HEK293T (cell line): Measurements from ENCODE around the gene CYP46A1.

ENCODE experiments used
- CTCF ChIA-PET: fragments of 350-600 bp; formaldehyde crosslinking; extraction: SDS; loops from one replicate; lab custom pipeline; 2021; ENCODE audit warnings: antibody characterized with exemption, inconsistent platforms; lab: Yijun Ruan, JAX
- POLR2A ChIA-PET: fragments of 350-600 bp; formaldehyde crosslinking; extraction: SDS; loops from one replicate; lab custom pipeline; 2020; ENCODE audit warnings: antibody characterized with exemption, inconsistent platforms; lab: Yijun Ruan, JAX
- DNase-seq: peaks from one replicate; pipeline ENCODE4 v3.0.0; 2012; ENCODE audit warnings: mixed read lengths; ENCODE audit errors: extremely low spot score
- ARNT ChIP-seq: fragments of 450-650 bp; IDR thresholded peaks from 2 replicates; pipeline ENCODE4 v1.6.1; 2017; ENCODE audit warnings: mild to moderate bottlenecking
- BHLHE40 ChIP-seq: fragments of 450-650 bp; IDR thresholded peaks from 2 replicates; pipeline ENCODE4 v1.6.1; 2016; ENCODE audit warnings: mild to moderate bottlenecking, moderate library complexity, borderline replicate concordance
- CTBP1 ChIP-seq: fragments of 450-650 bp; IDR thresholded peaks from 2 replicates; pipeline ENCODE4 v1.6.1; 2016; ENCODE audit warnings: borderline replicate concordance
- ELF4 ChIP-seq: fragments of 450-650 bp; IDR thresholded peaks from 2 replicates; pipeline ENCODE4 v1.6.1; 2017; ENCODE audit warnings: antibody characterized with exemption
- FOXA1 ChIP-seq: fragments of 450-650 bp; IDR thresholded peaks from 2 replicates; pipeline ENCODE4 v1.6.1; 2016; ENCODE audit warnings: mild to moderate bottlenecking
- FOXK2 ChIP-seq: fragments of 450-650 bp; IDR thresholded peaks from 2 replicates; pipeline ENCODE4 v1.6.1; 2016; ENCODE audit warnings: mild to moderate bottlenecking
- FOXM1 ChIP-seq: fragments of 450-650 bp; IDR thresholded peaks from 2 replicates; pipeline ENCODE4 v1.6.1; 2017; ENCODE audit warnings: mild to moderate bottlenecking, borderline replicate concordance
- HDGF ChIP-seq: fragments of 450-650 bp; IDR thresholded peaks from 2 replicates; pipeline ENCODE4 v1.6.1; 2017; ENCODE audit warnings: antibody characterized with exemption, borderline replicate concordance
- L3MBTL2 ChIP-seq: fragments of 450-650 bp; conservative IDR thresholded peaks from 2 replicates; pipeline ENCODE4 v1.6.1; 2016; ENCODE audit warnings: mild to moderate bottlenecking
- LEF1 ChIP-seq: fragments of 450-650 bp; IDR thresholded peaks from 2 replicates; pipeline ENCODE4 v1.6.1; 2017; ENCODE audit warnings: mild to moderate bottlenecking, borderline replicate concordance
- NFRKB ChIP-seq: fragments of 450-650 bp; IDR thresholded peaks from 2 replicates; pipeline ENCODE4 v1.6.1; 2016; ENCODE audit warnings: mild to moderate bottlenecking, moderate library complexity
- PKNOX1 ChIP-seq: fragments of 450-650 bp; IDR thresholded peaks from 2 replicates; pipeline ENCODE4 v1.6.1; 2016
- SP1 ChIP-seq: fragments of 450-650 bp; IDR thresholded peaks from 2 replicates; pipeline ENCODE4 v1.6.1; 2017
- SUZ12 ChIP-seq: fragments of 450-650 bp; IDR thresholded peaks from 2 replicates; pipeline ENCODE4 v1.6.1; 2016; ENCODE audit warnings: mild to moderate bottlenecking
- TARDBP ChIP-seq: fragments of 450-650 bp; IDR thresholded peaks from 2 replicates; pipeline ENCODE4 v1.6.1; 2016
- ZNF384 ChIP-seq: fragments of 450-650 bp; IDR thresholded peaks from 2 replicates; pipeline ENCODE4 v1.6.1; 2016

CYP46A1 gene

GRCh38 chr14:99643343-99643742, 40.8 kb upstream of the CYP46A1 start:
- TF ChIP-seq SUZ12, result no peak
- no peak for TF ChIP-seq ARNT
- no peak for TF ChIP-seq LEF1
- TF ChIP-seq HDGF, result no peak
- no peak for TF ChIP-seq ZNF384
- TF ChIP-seq BHLHE40, result no peak
- TF ChIP-seq FOXK2, result no peak
- TF ChIP-seq FOXA1, result no peak
- TF ChIP-seq TARDBP, result no peak
- TF ChIP-seq ELF4, result no peak
- TF ChIP-seq CTBP1, result no peak
- no peak for TF ChIP-seq SP1
- no peak for TF ChIP-seq NFRKB
- TF ChIP-seq FOXM1, result no peak
- no peak for TF ChIP-seq L3MBTL2
- TF ChIP-seq PKNOX1, result no peak
- CTCF ChIA-PET, result interaction anchor here (0.6 kb wide), 1 partner anchor 18 kb away, joined by 3 read pairs; no protein-coding TSS in a partner anchor

GRCh38 chr14:99644035-99644587, 40.0 kb upstream of the CYP46A1 start:
- ChIA-PET CTCF (interaction anchor here (0.6 kb wide), 1 partner anchor 17 kb away, joined by 3 read pairs; no protein-coding TSS in a partner anchor), POLR2A (no interaction called here)
- TF ChIP-seq FOXK2, result no peak
- no peak for TF ChIP-seq NFRKB
- no peak for TF ChIP-seq BHLHE40
- no peak for TF ChIP-seq SP1
- no peak for TF ChIP-seq CTBP1
- no peak for TF ChIP-seq L3MBTL2
- TF ChIP-seq ELF4, result no peak
- TF ChIP-seq ARNT, result no peak
- no peak for TF ChIP-seq FOXM1
- TF ChIP-seq FOXA1, result no peak
- DNase-seq, result no peak

More at GRCh38 chr14:99643343-99643742, 40.8 kb upstream of the CYP46A1 start:
- POLR2A ChIA-PET, result no interaction called here
- no peak for DNase-seq

GRCh38 chr14:99644723-99645544, 39.2 kb upstream of the CYP46A1 start, which contains the start of gene HHIPL1:
HHIPL1 (plus strand) TSS chr14:99645129; CDS start chr14:99645208, 79 bp downstream.
- POLR2A ChIA-PET, result no interaction called here
- no peak for TF ChIP-seq LEF1
- TF ChIP-seq ZNF384, result no peak
- TF ChIP-seq FOXM1, result no peak
- TF ChIP-seq L3MBTL2, result no peak
- TF ChIP-seq PKNOX1, result no peak
- no peak for TF ChIP-seq NFRKB
- TF ChIP-seq FOXK2, result no peak
- TF ChIP-seq TARDBP, result no peak
- TF ChIP-seq ARNT, result no peak
- no peak for TF ChIP-seq BHLHE40
- DNase-seq, result no peak
- CTCF ChIA-PET, result no interaction called here

- ChIA-PET CTCF (no interaction called here), POLR2A (no interaction called here)
- no peak for DNase-seq
- TF ChIP-seq NFRKB, result no peak
- TF ChIP-seq FOXA1, result no peak
- TF ChIP-seq ELF4, result no peak
- no peak for TF ChIP-seq BHLHE40
- TF ChIP-seq TARDBP, result no peak
- TF ChIP-seq L3MBTL2, result no peak
- TF ChIP-seq CTBP1, result no peak
- no peak for TF ChIP-seq LEF1
- TF ChIP-seq HDGF, result no peak
- no peak for TF ChIP-seq FOXM1
- TF ChIP-seq ARNT, result no peak
- no peak for TF ChIP-seq PKNOX1
- TF ChIP-seq FOXK2, result no peak
- no peak for TF ChIP-seq ZNF384
- TF ChIP-seq SP1, result no peak
- TF ChIP-seq SUZ12, result no peak
Measured at GRCh38 chr14:99645545-99646505, 38.3 kb upstream of the CYP46A1 start.

- ChIA-PET CTCF (interaction anchor here (0.5 kb wide), 1 partner anchor 36 kb away, joined by 3 read pairs; no protein-coding TSS in a partner anchor), POLR2A (no interaction called here)
- DNase-seq, result no peak
- no peak for TF ChIP-seq TARDBP
- TF ChIP-seq FOXM1, result no peak
- TF ChIP-seq HDGF, result no peak
- no peak for TF ChIP-seq LEF1
Measured at GRCh38 chr14:99647411-99647810, 36.7 kb upstream of the CYP46A1 start.
